ENCODE measurements around the gene KIF13A. TPM values are rescaled to one million over a fixed set of nuclear protein-coding genes. Genes with fewer than 3 reads are reported as not detected.

KIF13A gene
- total RNA-seq, 3 donors from 2014 or later, result 40.0 to 60.4 (median 49.6) TPM

- Histone ChIP-seq H3K36me3 (no peaks in the 10 kb centered on the region), H3K4me3 (no peak overlapping the region), H3K27me3 (no peaks in the 10 kb centered on the region), H3K9me3 (no peaks in the 10 kb centered on the region), H3K4me1 (no peaks in the 10 kb centered on the region), H3K27ac (no peak overlapping the region)
- TF ChIP-seq POLR2A (IDR thresholded peaks at IDR 0.05), result no peak
- TF ChIP-seq, protein P1, sequence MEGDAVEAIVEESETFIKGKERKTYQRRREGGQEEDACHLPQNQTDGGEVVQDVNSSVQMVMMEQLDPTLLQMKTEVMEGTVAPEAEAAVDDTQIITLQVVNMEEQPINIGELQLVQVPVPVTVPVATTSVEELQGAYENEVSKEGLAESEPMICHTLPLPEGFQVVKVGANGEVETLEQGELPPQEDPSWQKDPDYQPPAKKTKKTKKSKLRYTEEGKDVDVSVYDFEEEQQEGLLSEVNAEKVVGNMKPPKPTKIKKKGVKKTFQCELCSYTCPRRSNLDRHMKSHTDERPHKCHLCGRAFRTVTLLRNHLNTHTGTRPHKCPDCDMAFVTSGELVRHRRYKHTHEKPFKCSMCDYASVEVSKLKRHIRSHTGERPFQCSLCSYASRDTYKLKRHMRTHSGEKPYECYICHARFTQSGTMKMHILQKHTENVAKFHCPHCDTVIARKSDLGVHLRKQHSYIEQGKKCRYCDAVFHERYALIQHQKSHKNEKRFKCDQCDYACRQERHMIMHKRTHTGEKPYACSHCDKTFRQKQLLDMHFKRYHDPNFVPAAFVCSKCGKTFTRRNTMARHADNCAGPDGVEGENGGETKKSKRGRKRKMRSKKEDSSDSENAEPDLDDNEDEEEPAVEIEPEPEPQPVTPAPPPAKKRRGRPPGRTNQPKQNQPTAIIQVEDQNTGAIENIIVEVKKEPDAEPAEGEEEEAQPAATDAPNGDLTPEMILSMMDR (IDR thresholded peaks at IDR 0.05), result no peak
- intact Hi-C loops (cut with DNase I; ENCODE audit: low total_unique reads), result no loop called here
- no peak for DNase-seq (ENCODE audit: low spot score in 2 of 2)
Measured at GRCh38 chr6:17998442-17998841, 11.0 kb upstream of the KIF13A start.

DNA sequence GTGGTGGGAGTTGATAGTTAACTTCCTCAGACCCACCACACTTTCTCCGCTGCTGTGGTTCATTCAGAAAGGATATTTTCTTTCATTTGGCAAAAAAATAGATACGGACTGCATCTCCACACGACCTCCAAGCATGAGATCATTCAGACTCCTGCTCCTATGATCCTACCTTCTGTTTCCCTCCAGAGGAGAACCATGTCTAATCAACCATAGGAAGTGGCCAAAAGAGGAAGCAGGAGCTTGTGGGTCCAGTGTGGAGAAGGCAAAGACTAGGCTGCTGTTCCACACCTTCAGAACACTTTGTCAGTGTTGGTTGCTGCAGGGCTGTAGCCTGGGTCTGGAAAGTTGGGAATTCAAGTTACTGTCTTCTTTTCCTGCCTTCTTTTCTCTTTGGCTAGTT, 10.6 kb upstream of the KIF13A start:
- Histone ChIP-seq H3K9me3 (no peaks in the 10 kb centered on the region), H3K27ac (no peak overlapping the region), H3K36me3 (no peaks in the 10 kb centered on the region), H3K4me1 (no peaks in the 10 kb centered on the region), H3K4me3 (no peak overlapping the region), H3K27me3 (no peaks in the 10 kb centered on the region)
- TF ChIP-seq, protein P1 (IDR thresholded peaks at IDR 0.05), result no peak
- TF ChIP-seq POLR2AphosphoS5 (IDR thresholded peaks at IDR 0.05) (no peak), POLR2A (IDR thresholded peaks at IDR 0.05) (no peak)
- DNase-seq (ENCODE audit: low spot score in 2 of 2), result no peak
- intact Hi-C loops (cut with DNase I; ENCODE audit: low total_unique reads), result no loop called here

DNA sequence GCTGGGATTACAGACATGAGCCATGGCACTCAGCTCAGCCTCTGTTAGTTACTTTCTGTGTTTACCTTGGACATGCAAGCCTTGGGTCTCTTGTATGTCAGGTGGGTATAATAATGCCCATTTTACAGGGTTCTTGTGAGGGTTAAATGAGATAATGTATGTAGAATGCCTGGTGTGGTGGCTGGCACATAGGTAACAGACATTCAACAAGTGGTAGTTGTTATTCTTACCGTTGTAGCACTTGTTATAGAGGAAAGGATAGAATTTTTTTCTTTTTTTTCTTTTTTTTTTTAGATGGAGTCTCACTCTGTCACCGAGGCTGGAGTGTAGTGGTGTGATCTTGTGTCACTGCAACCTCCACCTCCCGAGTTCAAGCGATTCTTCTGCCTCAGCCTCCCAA, 8.0 kb upstream of the KIF13A start:
- intact Hi-C loops (cut with DNase I; ENCODE audit: low total_unique reads), result no loop called here
- Histone ChIP-seq H3K36me3 (no peaks in the 10 kb centered on the region), H3K4me1 (no peaks in the 10 kb centered on the region), H3K4me3 (no peak overlapping the region), H3K9me3 (no peaks in the 10 kb centered on the region), H3K27ac (no peak overlapping the region), H3K27me3 (no peaks in the 10 kb centered on the region)
- TF ChIP-seq POLR2A (IDR thresholded peaks at IDR 0.05) (no peak), POLR2AphosphoS5 (IDR thresholded peaks at IDR 0.05) (no peak)
- TF ChIP-seq, protein P1 (IDR thresholded peaks at IDR 0.05), result no peak
- DNase-seq (ENCODE audit: low spot score in 2 of 2), result no peak

DNA sequence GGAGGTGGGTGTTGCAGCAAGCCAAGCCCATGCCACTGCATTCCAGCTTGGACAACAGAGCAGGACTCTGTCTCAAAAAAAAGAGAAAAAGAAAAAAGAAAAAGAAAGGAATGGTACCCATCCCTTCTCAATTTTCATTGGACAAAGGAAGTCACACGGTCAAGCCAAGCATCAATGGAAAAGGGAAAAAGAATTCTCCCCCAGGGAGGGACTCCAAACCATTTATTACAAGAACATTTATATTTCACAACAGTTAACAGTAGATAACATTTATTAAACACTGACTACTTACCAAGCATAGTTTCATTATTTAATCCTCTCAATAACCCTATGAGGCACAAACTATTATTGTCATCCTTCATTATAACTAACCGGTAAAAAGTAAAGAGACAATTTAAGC, 6.6 kb upstream of the KIF13A start:
- Histone ChIP-seq H3K4me3 (no peak overlapping the region), H3K4me1 (no peaks in the 10 kb centered on the region), H3K27me3 (no peaks in the 10 kb centered on the region), H3K9me3 (no peaks in the 10 kb centered on the region), H3K27ac (no peak overlapping the region), H3K36me3 (no peaks in the 10 kb centered on the region)
- no peak for DNase-seq (ENCODE audit: low spot score in 2 of 2)
- intact Hi-C loops (cut with DNase I; ENCODE audit: low total_unique reads), result no loop called here
- TF ChIP-seq, protein P1 (IDR thresholded peaks at IDR 0.05), result no peak
- TF ChIP-seq POLR2A (IDR thresholded peaks at IDR 0.05) (no peak), POLR2AphosphoS5 (IDR thresholded peaks at IDR 0.05) (no peak)

DNA sequence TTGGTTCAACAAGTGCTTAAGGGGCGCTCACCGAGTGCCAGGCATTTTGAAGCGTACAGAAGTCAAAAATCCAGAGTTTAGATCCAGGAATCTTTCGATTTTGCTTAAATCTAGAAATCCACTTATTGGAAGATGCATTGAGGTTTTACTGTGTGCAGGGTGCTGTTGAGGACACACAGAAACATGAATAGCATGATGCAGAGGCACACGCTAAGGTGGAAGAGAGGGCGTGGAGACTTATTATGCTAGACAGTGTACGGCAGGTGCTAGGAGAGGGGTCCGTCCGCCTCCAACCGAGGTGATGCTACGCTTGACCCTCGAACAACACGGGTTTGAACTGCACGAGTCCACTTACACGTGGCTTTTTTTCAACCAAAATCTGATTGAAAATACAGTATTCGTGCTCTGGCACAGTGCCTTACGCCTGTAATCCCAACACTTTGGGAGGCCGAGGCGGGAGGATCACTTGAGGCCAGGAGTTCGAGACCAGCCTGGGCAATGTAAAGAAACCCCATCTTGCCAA, 1.0 kb upstream of the KIF13A start:
- Histone ChIP-seq H3K27me3 (no peaks in the 10 kb centered on the region), H3K36me3 (no peaks in the 10 kb centered on the region), H3K4me3 (peak overlapping the region; percentile 69 to 83 (median 82)), H3K4me1 (no peaks in the 10 kb centered on the region), H3K9me3 (no peaks in the 10 kb centered on the region), H3K27ac (peak overlapping the region; percentile 94 to 98)
- TF ChIP-seq, protein P1 (IDR thresholded peaks at IDR 0.05), result no peak
- no peak for TF ChIP-seq POLR2A (IDR thresholded peaks at IDR 0.05)
- TF ChIP-seq POLR2AphosphoS5 (IDR thresholded peaks at IDR 0.05), result no peak
- no peak for DNase-seq (ENCODE audit: low spot score in 2 of 2)
- intact Hi-C loops (cut with DNase I; ENCODE audit: low total_unique reads), result no loop called here

Measured in breast epithelium (tissue), 4 donors.